ENCODE results near the gene ARHGAP28.

Gene ARHGAP28

DNA sequence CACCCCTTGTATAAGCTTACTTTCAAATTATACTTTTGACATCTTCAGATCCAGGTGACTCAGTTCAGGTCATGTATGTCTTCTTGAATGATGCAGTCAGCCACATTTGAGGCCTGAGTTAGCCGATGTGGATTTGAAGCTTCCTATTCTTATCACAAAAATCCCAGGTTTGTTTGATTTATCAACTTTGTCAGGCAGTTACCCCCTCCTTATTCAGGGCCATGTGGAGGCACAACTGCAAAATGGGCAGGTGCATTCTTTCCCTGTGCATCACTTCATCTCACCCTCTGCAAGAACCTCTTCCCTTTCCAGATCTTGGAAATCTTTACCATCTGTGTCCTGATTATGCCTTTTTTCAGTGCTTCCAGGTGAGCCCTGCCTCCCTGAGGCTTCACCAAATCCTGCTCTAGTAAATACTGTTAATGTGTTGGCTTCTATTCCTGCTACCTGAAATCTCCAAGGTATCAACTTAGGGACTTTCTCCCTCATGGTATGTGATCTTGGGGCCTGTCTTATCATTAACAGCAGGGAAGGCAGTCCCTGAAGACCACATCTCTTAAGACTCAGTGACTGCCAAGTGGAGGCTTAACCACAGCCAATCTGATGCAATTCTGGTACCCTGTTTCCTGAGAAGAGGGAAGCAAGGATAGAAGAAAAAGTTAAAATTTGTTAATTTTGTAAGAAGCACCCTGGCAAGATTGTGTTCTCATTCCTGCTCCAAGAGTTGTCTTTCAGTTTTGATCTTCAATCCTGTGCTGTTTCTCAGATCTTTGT is 9.4 kb upstream of the ARHGAP28 start:
- TF ChIP-seq, protein P1, sequence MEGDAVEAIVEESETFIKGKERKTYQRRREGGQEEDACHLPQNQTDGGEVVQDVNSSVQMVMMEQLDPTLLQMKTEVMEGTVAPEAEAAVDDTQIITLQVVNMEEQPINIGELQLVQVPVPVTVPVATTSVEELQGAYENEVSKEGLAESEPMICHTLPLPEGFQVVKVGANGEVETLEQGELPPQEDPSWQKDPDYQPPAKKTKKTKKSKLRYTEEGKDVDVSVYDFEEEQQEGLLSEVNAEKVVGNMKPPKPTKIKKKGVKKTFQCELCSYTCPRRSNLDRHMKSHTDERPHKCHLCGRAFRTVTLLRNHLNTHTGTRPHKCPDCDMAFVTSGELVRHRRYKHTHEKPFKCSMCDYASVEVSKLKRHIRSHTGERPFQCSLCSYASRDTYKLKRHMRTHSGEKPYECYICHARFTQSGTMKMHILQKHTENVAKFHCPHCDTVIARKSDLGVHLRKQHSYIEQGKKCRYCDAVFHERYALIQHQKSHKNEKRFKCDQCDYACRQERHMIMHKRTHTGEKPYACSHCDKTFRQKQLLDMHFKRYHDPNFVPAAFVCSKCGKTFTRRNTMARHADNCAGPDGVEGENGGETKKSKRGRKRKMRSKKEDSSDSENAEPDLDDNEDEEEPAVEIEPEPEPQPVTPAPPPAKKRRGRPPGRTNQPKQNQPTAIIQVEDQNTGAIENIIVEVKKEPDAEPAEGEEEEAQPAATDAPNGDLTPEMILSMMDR (IDR thresholded peaks at IDR 0.05; ENCODE audit: low read depth, low read length): no peak
- no peak overlapping the region for H3K4me3 ChIP-seq (replicated peaks in 1 of 2; ENCODE audit: low read depth in 2 of 2, low read length in 2 of 2)
- DNase-seq (ENCODE audit: low read depth in 2 of 2): no peak

DNA sequence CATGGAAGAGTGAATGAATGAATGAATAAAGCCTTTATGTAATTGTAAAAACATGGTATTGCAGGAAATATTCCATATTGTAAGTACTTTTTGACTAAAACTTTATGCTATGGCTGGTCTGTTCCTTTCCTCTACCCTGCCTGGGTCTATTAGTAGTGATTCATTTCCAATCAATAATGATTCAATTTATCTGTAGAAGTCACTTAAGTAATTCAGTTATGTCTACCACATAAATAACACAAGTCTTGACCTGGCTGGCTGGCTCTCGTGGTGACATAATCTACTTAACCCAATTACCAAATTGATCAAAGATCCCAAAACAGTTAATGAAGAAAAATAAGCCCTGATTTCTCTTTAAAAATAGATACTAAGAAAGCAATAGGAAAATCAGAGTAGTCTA is 7.8 kb upstream of the ARHGAP28 start:
- no peak for DNase-seq (ENCODE audit: low read depth in 2 of 2)
- H3K4me3 ChIP-seq (replicated peaks in 1 of 2; ENCODE audit: low read depth in 2 of 2, low read length in 2 of 2): no peak overlapping the region
- TF ChIP-seq, protein P1 (IDR thresholded peaks at IDR 0.05; ENCODE audit: low read depth, low read length): no peak

DNA sequence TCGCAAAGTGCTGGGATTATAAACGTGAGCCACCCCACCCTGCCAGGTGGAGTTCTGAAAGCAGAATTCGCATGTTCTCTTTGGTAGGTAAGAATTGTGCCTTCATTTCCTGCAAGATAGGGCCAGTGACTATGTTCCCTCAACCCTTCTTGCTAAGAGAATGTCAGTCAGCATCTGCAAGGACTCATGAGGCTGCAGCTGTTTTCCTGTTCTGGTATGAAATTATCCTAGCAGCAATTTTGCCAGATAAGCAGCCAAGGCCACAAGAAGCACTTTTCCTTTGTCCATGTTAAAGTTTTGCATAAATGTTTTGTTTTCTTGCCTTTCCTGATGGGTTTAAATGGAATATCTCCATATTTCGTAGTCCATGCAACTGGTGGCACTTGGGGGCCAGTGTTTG is 6.8 kb upstream of the ARHGAP28 start:
- TF ChIP-seq, protein P1 (IDR thresholded peaks at IDR 0.05; ENCODE audit: low read depth, low read length): no peak
- no peak overlapping the region for H3K4me3 ChIP-seq (replicated peaks in 1 of 2; ENCODE audit: low read depth in 2 of 2, low read length in 2 of 2)
- DNase-seq (ENCODE audit: low read depth in 2 of 2): no peak

DNA sequence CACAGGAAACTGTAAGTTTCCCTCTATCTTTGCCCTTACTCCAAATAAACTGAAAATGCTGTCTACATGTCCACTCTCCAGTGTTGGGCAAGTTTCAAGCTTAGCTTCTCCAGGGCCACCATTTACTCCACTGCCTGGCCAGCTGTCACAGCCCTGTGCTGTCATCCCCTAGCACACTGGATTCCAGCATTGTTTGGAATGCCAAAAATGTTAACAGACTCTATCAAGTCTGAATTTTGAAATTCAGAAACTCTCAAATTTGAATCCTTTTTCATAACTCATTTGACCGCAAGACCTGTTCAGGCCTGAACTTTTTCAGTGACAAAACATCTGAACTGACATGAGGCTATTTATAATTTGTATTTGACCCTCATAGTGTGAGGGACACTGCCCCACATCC is 5.2 kb upstream of the ARHGAP28 start:
- TF ChIP-seq, protein P1 (IDR thresholded peaks at IDR 0.05; ENCODE audit: low read depth, low read length): no peak
- no peak overlapping the region for H3K4me3 ChIP-seq (replicated peaks in 1 of 2; ENCODE audit: low read depth in 2 of 2, low read length in 2 of 2)
- no peak for DNase-seq (ENCODE audit: low read depth in 2 of 2)

DNA sequence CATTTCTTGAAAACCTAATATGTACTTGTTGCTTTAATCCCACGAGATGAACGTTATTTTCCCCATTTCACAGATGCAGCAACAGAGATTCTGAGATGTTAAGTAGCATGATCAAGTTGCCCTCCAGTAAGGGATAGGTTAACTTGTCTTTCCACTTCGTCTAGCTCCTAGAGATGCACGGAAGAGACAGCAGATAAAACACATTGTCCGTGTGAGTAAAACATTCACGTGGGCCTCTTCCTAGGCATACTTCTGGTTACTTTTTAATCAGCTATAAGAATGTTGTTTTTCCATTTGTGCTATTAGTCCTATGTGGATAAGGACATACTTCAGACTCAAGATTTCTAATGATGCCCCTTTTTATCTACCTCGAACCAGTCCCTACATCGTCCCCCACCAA is 1.2 kb upstream of the ARHGAP28 start:
- H3K4me3 ChIP-seq (replicated peaks in 1 of 2; ENCODE audit: low read depth in 2 of 2, low read length in 2 of 2): no peak overlapping the region
- TF ChIP-seq, protein P1 (IDR thresholded peaks at IDR 0.05; ENCODE audit: low read depth, low read length): no peak
- no peak for DNase-seq (ENCODE audit: low read depth in 2 of 2)

DNA sequence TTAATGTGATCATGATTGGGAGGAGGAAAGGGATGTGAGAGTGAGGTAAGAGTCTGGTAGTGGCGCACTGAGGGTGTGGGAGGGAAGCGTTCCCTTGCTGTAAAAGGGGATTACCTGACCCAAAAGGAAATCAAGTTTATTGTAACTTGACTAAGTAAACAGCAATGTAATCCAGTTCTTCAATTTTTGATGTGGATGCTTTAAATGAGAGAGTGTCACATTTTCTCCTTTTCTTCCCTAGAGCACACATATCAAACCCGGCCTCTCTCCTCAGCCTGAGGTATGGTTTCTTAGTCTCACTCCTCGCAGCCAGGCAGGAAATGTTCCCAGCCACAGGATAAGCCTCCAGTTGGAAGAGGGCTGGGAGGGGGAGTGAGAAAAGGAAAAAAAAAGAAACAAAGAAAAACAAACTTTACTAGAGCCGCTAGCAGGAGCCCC is 688 bp upstream of the ARHGAP28 start:
- peak overlapping the region; percentile 57 to 59 for H3K4me3 ChIP-seq (replicated peaks in 1 of 2; ENCODE audit: low read depth in 2 of 2, low read length in 2 of 2)
- TF ChIP-seq, protein P1 (IDR thresholded peaks at IDR 0.05; ENCODE audit: low read depth, low read length): no peak
- DNase-seq (ENCODE audit: low read depth in 2 of 2): no peak

Data from cardiac fibroblast (primary cell).